NCI-H524 treated with DMSO at 0.1 percent for 48 hours (cell line): Measurements from ENCODE around the gene PABPN1L.
"Not testable (repeated sequence)": the region's sequence is repeated elsewhere in the genome, so short reads cannot be mapped to it uniquely, and the experiment has no call there.

Experiments
- DNase-seq: peaks from one replicate; lab custom pipeline; 2025; lab: John Stamatoyannopoulos, UW

PABPN1L gene

DNA sequence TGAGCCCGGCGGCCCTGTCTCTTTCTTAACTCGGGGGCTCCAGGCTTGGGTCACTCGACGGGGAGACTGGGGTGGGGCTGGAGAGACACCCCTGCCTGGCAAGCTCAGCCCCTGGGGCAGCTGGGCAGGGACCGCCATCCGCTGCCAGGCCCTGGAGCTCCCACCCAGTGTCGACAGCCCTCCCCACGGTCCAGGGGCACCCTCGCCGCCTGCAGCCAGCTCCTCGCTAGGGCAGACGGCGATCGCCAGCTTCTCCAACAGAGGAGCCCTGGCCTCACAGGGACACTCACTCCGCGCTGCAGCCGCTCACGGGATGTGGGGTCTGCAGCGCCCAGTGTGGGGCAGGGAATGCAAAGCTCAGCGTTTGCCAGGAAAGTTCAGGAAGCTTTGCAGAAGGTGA, 38.7 kb downstream of the PABPN1L start:
- DNase-seq = no peak

DNA sequence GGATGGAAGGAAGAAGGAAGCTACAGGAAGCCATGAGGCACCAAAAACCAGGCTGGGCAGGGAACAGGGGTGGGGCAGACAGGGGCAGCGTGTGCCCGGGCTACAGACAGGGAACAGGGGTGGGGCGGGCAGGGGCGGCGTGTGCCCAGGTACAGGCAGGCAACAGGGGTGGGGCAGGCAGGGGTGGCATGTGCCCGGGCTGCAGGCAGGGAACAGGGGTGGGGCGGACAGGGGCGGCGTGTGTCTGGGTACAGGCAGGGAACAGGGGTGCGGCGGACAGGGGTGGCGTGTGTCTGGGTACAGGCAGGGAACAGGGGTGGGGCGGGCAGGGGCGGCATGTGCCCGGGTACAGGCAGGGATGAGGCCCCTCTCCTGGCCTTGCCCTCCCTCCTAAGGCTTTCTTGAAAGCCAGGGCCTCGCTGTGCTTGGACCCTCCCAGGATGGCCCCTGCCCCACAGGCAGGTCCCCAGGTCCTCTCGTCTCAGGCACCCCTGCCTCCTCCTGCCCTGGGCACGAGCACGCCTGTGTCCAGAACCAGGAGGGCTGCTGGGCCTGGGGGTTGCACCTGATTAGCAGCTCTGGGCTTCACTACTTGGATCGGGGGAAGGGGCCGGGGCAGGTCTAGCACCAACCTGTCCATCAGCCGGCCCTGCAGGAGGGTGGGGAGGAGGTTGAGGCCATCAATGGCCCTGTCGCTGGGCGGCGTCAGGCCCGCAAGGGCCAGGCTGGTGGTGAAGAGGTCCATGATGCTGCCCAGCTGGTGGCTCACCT, 40.2 kb downstream of the PABPN1L start:
- no peak for DNase-seq

DNA sequence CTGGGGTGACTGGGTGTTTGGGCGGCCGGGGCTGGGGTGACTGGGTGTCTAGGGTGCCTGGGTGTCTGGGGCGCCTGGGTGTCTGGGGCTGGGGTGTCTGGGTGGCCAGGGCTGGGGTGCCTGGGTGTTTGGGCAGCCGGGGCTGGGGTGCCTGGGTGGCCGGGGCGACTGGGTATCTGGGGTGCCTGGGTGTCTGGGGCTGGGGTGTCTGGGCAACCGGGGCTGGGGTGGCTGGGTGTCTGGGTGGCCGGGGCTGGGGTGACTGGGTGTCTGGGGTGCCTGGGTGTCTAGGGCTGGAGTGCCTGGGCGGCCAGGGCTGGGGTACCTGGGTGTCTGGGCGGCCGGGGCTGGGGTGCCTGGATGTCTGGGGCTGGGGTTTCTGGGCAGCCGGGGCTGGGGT, 41.3 kb downstream of the PABPN1L start:
- no peak for DNase-seq

- DNase-seq = no peak
Measured at GRCh38 chr16:88824256-88825077, 42.0 kb downstream of the PABPN1L start.

DNA sequence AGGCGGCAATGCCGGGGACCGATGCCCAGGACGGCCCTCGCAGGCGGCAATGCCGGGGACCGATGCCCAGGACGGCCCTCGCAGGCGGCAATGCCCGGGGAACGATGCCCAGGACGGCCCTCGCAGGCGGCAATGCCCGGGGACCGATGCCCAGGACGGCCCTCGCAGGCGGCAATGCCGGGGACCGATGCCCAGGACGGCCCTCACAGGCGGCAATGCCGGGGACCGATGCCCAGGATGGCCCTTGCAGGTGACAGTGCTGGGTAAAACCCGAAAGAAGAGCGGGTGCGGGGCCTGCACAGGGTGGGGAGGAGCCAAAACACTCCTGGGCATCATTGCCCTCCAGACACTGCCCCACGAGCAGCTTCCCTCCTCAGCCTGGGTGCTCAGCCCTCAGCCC, 42.8 kb downstream of the PABPN1L start:
- DNase-seq = not testable (repeated sequence)

- DNase-seq = no peak
Measured at GRCh38 chr16:88822281-88823040, 44.0 kb downstream of the PABPN1L start.

- DNase-seq = no peak
Measured at GRCh38 chr16:88821168-88821850, 45.2 kb downstream of the PABPN1L start.

DNA sequence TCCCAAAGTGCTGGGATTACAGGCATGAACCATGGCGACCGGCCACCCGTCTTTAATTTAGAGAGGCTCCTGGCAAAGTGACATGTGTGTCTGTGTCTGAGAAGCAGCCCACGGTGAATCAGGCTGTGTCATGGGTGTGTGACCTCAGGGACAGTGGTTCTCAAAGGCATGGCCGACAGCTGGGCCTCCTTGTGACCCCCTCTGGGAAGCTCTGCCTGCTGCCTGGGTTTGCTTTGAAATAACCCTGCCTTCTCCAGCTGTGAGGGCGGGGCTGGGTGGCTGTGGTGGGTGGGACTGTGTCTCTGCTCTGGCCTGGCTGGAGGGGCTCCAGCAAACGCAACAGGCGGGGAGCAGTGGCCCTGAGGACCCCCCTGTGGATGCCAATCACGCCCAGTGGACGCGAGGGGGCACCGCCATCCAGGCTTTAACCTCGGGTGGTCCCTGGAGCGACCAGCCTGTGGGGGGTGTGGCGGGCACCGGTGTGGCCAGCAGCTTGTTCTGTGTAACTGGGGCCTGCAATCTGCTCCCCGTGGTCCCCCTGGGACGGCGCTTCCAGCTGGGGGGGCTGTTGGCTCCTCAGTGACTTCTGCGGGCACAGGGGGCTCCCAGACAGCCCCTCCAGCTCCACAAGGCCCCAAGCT, 46.0 kb downstream of the PABPN1L start:
- DNase-seq = no peak

GRCh38 chr16:88819126-88819525, 47.3 kb downstream of the PABPN1L start:
- no peak for DNase-seq

- no peak for DNase-seq
Measured at GRCh38 chr16:88818575-88818874, 47.9 kb downstream of the PABPN1L start.

DNA sequence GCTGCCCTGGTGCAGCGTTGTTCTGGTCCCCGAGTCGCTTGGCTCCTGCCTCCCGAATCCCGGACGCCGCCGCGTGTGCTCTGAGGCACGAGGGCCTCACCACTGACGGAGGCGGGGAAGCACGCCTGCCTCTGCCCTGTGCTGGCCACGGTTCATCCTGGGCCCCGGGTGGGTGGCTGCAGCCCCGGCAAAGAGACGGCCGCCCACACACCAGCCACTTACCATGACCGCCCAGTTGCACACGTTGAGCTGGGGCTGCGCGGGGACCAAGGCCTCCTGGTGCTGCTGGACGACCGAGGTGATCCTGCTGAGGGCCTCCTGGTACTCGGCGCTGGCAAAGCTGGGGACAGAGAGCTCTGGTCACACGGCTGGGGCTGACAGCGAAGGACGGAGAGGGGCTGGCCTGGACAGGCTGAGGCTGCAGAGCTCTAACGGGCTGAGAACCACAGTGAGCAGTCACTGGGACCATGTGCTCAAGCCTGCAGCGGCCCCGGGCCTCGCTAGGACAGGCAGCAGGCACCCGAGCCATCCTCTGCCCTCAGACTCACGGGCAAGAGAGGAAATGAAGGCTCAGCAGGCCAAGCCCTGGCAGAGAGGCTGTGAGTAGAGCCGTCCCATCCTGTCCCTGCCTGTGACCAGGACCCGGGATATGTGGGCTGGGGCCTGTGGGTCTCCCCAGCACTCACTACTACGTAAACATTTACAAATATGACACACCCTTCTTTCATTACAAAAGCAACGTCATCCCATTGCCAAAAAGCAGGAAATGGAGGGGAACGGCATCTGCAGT, 48.5 kb downstream of the PABPN1L start:
- no peak for DNase-seq

DNA sequence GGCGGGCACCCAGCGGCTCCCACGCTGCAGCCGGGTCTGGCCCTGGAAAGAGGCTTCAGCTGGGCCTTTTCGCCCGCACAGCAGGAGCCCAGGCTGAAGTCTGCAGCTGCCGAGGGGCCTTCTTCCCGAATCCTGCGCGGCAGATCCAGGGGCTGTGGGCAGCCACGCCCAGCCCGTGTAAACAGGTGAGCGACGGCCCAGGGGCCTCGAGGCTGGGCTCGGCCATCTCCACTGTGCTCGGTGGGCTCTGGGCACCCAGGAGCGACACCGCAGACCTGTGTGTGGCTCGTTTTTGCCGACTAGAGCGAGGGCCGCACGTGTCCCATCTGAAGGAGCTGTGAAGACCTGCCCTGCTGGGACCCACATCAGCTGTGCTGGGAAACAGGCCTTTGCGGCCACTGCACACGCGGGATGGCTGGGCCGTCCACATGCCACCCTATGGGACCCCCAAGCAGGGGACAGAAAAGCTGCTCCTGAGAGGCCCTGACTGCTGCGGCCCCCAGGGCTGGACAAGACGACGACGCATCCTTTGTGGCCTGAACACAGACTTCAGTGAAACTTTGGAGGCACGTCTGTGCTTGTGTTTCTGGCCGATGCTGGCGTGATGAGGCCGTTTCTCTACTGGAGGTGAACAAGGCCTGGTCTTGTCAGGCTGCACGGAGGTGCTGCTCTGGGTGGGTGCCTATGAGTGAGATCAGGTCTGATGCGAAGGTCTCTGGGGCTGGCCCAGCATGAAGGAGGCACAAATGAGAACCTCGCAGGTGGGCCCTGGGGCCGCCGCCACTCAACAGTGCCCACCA, 49.5 kb downstream of the PABPN1L start:
- no peak for DNase-seq

- no peak for DNase-seq
Measured at GRCh38 chr16:88815901-88816589, 50.4 kb downstream of the PABPN1L start.

GRCh38 chr16:88815227-88815626, 51.2 kb downstream of the PABPN1L start:
- DNase-seq = no peak

GRCh38 chr16:88814144-88814502, 52.3 kb downstream of the PABPN1L start:
- DNase-seq = no peak
